H4 (cell line): Measurements from ENCODE around the gene TMEM187. TPM values are rescaled to one million over a fixed set of nuclear protein-coding genes. Genes with fewer than 3 reads are reported as not detected.

Experiments
- DNase-seq: peaks from one replicate; pipeline ENCODE4 v3.0.0-alpha.2; 2015; ENCODE audit warnings: low spot score
- total RNA-seq: library from RNA; depleted of rRNA; stranded (reverse); fragments of >200 nt; shearing (Covaris generic); gene quantifications from 2 replicates; pipeline ENCODE4 v1.2.3, GENCODE V29; 2014

The TMEM187 gene
- total RNA-seq, 1 experiment from 2014 or later = 2.2 TPM

DNA sequence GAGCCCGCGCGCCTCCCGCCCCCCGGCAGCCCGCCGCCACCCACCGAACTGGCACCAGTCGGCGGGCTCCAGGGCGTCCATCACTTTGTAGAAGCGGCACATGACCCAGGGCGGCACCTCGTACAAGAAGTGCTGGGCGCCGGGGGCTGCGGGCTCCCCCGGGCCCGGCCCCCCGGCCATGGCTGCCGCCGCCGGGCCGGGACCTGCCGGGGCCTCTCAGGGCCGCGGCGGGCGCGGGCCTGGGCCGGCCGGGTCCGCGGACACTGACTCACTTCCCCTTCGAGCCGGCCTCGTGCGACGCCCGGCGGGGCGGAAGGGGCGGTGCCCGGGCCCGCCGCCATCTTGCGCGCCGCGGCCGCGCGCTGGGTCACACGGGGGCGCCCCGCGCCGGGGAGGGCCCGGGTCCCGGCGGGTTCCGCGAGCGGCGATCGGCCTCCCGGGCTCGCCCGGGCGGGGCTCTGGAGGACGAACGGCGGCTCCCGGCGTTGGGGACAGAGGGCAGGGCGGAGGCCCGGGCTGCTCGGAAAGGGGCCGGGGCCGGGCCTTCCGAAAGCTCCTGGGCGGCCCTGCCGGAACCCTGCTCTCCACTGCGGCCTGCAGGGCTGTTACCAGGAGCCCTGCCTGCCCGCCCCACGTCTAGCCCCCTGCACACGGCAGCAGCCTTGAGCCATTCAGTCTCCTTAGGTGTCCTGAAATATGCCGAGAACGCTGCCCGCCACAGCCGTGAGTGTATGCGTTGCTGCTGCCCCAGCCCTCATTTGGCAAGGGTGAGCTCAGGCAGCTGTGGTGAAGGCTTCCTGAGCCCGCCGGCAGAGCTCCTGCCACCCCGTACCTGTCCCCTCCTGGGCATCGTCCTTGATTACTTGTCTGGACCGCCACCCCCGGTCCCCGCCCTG, 47.3 kb downstream of the TMEM187 start, which contains the start of gene IRAK1:
Gene IRAK1, minus strand, starts transcription at position 270 of the 896 bp plus-strand sequence. Its CDS starts 90 bp downstream, at position 180.
- no peak for DNase-seq

DNA sequence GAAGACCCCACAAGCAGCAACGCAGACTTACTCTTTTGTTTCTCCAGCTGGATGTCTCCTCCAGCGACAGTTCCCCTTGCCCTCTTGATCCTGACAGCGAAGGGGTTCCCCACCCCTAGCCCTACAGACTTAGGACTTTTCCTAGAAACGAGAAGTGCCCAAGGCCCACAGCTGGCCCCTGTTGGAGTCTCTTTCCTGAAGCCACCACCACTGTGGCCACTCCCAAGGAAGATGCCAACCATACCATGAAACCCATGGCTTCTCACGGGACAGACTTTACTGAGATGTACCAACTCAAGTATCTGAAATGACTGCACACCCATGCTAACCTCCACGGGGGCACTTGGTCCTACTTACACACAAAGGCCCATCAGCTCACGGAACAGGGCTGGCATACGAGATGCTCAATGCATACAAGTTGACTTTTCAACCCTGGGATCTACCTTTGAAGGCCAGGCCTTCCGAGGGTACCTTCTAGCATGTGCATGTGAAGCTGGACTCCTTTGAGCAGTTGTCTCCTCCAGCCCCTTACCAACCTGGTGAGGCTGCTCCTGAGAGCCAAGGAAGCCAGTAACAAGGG, 48.1 kb downstream of the TMEM187 start:
- DNase-seq = no peak

DNA sequence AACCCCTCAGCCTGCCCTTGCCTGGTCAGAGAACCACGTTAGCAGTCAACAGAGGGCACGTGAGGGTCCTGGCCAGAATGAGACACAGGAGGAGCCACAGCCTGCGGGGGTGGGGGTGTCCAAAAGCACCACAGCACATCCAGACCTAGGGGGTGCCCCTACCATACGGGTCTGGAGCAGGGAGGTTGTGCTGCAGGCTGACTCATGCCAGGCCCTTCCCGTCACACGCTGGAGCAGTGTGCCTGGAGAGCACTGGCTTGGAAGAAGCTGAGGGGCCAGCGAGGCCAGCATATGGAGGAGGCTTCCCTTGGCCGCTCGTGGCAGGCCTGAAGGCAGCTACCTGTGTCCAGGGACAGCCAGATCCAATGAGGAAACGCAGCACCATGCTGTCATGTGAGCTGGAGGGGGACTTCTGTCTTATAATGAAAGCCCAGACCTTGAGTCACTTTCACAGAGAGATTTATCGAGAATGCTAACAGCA, 48.6 kb downstream of the TMEM187 start:
- DNase-seq = no peak

DNA sequence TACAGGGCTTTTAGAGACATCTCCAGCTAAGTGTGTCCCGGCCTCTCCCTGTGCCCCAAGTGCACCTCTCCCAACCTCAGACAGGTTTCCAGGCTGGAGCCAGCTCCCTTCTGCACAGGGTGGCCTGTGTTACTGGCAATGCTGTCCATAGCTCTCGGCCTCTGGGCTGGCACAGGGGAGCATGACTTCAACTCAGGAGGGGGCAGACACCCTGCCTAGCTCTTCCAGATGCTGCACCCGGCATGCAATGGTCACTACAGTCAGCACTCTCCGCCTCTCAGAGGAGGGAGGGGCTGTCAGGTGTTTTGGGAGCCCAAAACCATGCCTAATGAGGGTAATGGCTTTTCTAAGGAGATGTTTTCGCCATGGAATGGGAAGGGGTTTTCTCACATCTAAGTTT, 49.6 kb downstream of the TMEM187 start:
- no peak for DNase-seq

DNA sequence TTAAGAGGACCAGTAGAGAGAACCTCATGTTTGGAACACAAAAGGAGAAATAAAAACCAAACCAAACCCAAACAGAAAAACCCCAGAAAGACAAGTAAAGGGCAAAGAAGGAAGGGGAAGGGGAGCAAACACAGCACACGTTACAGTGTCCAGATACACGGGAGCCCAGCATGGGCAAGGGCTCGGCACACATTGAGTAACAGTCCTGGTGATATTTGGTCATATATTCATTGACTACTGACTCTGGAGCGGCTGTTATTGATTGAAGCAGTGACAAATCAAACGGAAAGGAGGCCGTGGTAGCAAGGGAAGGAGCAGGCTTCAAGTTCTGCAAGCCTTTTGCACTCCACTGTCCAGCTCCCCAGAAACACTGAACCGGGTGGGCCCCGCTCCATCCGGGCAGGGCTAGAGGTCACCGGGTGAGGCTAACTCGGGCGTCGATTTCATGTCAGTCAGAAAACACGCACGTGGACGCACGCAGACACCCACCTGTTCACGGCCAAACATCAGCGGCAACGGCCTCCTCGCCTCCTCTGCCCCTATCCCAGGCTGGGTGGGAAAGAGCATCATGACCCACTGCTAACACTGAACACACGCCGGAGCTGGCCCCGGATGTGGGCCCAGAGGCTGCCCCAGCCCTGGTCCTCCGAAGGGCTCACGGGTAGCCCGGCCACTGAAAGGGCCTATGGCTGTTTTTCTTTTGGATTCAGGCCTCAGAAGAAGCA, 50.9 kb downstream of the TMEM187 start:
- no peak for DNase-seq

DNA sequence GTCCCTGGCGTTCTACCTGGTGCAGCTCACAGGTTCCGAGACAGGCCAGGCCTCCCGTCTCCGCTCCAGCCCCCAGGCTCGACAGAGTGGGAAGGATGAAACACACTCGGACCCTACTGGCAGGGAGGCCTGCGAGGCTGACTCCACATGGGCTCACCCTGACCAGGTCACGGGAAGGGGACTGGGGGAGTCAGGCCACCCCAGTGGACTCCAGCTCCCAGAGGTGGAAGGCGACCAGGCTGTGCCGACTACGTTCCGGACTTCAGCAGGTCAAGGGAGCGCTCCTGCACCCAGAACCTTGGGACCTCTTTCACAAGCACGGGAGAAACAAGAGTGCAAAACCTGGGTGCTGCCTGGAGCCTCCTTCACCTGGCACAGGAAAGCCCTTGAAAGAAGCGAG, 51.7 kb downstream of the TMEM187 start:
- no peak for DNase-seq

DNA sequence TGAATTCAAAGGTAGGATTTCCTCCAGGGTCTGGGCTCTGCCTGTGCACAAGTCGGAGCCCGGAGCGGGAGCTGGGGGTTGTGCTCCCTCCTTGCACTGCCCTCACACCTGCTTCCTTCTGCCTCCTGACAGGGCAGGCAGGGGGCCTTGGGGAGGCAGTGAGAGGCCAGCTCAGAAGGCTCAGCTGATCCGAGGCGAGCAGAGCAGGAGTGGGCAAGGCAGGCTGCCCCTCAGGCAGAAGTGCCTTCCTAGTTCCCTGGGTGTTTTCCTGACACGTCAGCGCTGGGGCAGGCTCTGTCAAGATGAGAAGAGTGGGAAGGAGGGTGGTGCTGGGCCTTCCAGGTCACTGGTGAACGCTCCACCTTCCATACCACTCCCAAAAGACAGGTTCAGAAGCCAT, 52.7 kb downstream of the TMEM187 start:
- no peak for DNase-seq

DNA sequence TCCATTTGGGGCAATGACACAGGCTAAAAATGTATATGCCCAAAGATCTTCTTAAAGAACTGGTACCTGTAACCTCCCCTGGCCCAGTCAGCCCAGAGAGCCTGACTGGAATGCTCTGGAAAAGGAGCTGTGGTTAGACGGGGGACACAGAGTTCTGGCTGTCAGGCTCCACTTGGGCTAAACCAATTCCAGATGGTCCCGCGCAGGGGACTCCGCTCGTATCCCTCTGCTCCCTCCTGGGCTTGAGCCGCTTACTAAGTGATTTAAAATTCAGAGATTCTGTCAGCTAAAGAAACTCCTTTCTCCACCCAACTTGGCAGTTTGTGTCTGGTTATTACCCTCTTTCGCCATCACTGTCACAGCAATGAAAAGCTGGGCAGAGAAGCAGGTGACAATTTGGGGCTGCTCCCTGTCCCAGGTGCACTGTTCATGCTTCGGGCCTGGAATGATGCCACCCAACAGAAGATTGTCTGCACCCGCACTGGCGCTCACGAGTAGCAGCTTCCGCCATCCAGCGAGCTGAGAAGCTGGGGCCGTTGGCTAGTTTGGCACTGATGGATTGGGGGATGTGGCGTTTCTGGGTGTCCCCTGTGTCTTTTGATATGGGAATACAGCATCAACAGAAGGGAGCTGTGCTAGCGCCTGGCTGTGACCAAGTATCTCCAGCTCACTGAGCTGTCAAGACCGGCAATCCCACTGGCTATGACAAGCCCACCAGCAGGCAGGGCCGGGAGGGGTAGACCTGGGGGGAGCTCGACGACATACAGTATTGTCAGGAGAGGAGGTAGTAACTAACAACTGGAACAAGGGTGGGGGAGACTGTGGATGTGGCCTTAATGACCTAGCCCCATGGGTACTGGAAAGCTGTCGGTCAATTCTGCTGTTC, 53.8 kb downstream of the TMEM187 start:
- no peak for DNase-seq

DNA sequence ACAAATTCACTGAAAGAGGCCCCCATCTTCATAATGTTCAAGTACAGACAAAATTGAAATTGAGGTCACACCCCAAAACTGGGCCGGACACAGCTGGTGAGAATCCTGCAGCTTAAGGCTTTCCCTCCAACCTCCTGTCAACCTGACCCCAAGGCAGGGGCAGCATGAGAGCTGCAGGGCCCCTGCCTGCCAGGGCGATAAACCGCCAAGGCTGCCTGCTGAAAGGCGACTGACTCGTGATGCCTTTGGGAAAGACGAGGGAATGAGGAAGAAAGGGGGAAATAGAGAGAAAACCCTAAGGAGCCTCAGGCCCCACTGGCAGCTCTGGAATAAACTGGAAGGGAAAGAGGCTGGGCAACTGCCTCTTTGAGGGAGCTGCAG, 54.5 kb downstream of the TMEM187 start:
- no peak for DNase-seq

DNA sequence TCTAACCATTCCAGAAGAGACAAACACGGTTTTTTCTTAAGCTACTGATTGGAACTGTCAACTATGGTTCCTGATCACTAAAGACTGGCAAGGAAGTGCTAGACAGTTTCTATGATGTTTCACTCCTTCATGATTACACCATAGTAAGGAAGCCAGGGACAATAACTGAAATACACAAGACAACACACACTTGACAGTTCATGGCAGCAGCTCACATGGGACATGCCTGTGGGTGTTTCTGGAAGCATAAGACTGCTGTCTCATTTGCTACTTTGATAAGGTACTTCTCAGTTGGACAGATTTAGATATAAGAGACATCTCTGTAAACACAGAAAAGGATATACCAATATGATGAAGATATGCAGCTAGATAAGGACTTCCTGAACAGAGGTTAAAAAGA, 55.4 kb downstream of the TMEM187 start:
- DNase-seq = no peak

DNA sequence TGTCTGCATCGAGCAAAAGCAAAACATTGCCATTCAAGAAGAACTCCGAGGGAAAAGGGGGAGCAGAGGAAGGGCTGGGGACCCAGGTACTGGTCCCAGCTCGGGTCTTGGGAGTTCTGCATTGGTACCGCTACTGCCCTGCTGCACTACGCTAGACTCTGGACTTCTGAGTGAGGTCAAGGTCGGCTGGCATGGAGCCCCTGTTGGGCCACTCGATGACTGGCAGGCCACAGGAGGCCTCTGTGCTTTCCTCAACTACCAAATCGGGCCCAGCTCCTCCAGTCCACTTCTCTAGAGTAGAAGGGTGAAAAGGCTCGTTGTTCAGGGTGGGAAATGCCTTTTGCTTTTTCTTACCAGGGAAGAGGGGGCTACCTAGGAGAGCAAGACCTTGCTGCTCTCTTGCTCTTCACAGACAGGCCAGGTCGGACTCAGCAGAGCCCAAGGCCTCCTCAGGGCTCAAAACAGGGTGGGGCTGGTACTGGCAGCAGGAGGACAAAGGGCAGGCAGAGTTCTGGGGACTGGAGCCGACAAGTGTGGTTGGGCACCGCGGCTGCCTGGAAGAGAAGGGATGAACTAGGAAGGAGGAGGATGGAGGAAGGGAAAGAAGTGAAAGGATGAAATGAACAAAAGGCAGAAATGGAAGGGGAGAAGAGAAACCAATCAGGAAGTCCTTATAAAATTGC, 56.1 kb downstream of the TMEM187 start:
- DNase-seq = no peak

DNA sequence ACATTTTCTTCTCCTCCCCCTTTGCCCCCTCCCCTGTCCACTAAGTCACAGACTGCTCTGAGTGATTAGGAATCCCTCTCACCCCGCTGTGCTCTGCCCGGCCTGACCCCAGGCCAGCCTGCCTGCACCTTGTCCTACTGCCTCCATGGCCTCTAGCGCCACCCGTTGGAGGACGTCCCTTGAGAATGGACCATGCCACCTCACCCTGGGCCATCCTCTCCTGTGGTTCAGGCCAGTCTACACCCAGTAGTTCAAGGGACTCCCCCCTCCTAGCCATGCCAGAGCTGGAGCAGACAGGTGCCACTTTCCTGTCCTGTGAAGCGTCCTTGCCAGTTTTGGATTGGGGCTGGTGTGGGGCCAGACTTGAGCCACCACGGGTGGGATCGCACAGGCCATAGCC, 56.9 kb downstream of the TMEM187 start:
- DNase-seq = no peak

DNA sequence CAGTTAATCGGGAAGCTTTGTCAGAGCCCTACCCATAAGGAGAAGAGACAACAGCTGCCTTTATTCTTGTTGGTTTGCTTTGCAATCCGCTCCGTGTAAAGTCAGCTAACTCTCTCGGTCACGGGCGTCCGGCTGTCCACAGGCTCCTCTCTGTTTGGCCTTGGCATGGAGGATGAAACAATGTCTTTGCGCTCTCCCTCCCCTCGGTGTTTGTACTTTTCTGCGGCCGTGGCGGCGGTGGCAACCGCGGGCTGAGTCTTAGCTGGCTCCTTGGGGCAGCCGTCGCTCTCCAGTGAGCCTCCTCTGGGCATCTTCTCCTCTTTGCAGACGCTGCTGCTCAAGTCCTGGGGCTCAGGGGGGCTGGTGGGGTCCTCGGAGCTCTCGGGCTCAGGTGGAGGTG, 57.7 kb downstream of the TMEM187 start:
- no peak for DNase-seq

DNA sequence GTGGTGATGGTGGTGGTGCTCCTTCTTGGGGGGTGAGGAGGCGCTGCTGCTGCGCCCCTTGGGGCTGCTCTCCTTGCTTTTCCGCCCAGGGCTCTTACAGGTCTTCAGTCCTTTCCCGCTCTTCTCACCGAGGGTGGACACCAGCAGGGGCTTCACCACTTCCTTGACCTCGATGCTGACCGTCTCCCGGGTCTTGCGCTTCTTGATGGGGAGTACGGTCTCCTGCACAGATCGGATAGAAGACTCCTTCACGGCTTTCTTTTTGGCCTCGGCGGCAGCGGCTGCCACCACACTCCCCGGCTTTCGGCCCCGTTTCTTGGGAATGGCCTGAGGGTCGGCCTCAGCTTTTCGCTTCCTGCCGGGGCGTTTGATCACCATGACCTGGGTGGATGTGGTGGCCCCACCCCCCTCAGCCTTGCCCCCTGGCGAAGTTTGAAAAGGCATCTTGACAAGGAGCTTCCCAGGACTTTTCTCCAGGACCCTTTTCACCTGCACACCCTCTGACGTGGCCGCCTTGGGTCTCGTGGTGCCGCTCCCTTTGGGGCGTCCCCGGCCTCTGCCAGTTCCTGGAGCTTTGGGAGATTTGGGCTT, 58.3 kb downstream of the TMEM187 start:
- no peak for DNase-seq

DNA sequence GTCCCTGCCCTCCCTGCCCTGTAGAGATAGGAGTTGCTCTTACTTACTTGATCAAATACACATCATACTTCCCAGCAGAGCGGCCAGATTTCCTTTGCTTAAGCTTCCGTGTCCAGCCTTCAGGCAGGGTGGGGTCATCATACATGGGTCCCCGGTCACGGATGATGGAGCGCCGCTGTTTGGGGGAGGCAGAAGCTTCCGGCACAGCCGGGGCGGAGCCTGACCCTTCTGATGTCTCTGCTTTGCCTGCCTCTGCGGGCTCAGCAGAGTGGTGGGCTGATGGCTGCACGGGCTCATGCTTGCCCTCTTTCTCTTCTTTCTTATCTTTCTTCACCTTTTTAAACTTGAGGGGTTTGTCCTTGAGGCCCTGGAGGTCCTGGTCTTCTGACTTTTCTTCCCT, 59.6 kb downstream of the TMEM187 start:
- DNase-seq = no peak

DNA sequence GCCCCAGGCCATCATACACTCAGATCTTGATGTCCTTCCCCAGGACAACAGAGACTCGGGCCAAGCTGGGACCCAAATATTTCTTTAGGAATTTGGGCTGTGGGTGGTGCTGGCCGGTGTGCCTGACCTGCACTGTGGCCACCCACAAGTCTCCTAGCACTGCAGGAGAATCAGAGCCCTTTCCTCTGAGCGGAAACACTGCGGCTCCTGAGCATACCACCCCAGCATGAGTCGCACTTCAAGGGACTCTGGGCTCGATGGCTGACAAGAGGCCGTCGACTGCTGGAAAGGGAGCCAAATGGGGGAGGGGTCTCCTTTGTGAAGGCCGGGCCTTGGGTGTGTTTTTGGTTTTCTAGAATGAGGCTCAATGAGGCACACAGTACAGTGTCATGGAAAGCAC, 60.1 kb downstream of the TMEM187 start:
- DNase-seq = no peak
